Nephron progenitor cell (in vitro differentiated cells): ENCODE results near the gene TNFRSF21.

ENCODE experiments used
- DNase-seq: peaks from one replicate; pipeline ENCODE4 v3.0.0; 2021
- H3K27ac Mint-ChIP-seq: 2 replicates; pipeline ENCODE4 v1.8.0; 2021; ENCODE audit warnings: mild to moderate bottlenecking, moderate library complexity, mixed read lengths
- H3K27me3 Mint-ChIP-seq: 2 replicates; pipeline ENCODE4 v1.8.0; 2021; ENCODE audit warnings: mild to moderate bottlenecking, low read depth, mixed read lengths; ENCODE audit not compliant: poor library complexity
- H3K36me3 Mint-ChIP-seq: 2 replicates; pipeline ENCODE4 v1.8.0; 2021; ENCODE audit warnings: low read depth, mixed read lengths
- H3K4me1 Mint-ChIP-seq: 2 replicates; pipeline ENCODE4 v1.8.0; 2021; ENCODE audit warnings: mixed read lengths
- H3K4me3 Mint-ChIP-seq: 2 replicates; pipeline ENCODE4 v1.8.0; 2021; ENCODE audit warnings: mild to moderate bottlenecking, moderate library complexity, mixed read lengths
- H3K9me3 Mint-ChIP-seq: 2 replicates; pipeline ENCODE4 v1.8.0; 2021; ENCODE audit warnings: mild to moderate bottlenecking, moderate library complexity, mixed read lengths
- CTCF ChIP-seq: fragments of 200-600 bp; sonication (generic); IDR thresholded peaks from 2 replicates; pipeline ENCODE4 v1.5.0; 2021; ENCODE audit warnings: antibody characterized with exemption

Gene TNFRSF21

GRCh38 chr6:47238456-47238995 is 71.2 kb downstream of the TNFRSF21 start:
- DNase-seq = no peak
- Mint-ChIP-seq H3K27me3 (no peaks in the 10 kb centered on the region), H3K36me3 (peaks cover 30% of the 10 kb centered on the region), H3K27ac (no peak overlapping the region), H3K4me1 (peaks cover 48% of the 10 kb centered on the region), H3K4me3 (no peak overlapping the region), H3K9me3 (no peaks in the 10 kb centered on the region)
- TF ChIP-seq CTCF = no peak

- no peak for DNase-seq
- Mint-ChIP-seq H3K4me1 (peaks cover 38% of the 10 kb centered on the region), H3K27ac (no peak overlapping the region), H3K36me3 (peaks cover 39% of the 10 kb centered on the region), H3K27me3 (no peaks in the 10 kb centered on the region), H3K4me3 (no peak overlapping the region), H3K9me3 (no peaks in the 10 kb centered on the region)
- TF ChIP-seq CTCF = no peak
Measured at GRCh38 chr6:47237196-47237595, 72.5 kb downstream of the TNFRSF21 start.

GRCh38 chr6:47235964-47236760 is 73.5 kb downstream of the TNFRSF21 start:
- H3K27ac Mint-ChIP-seq = peak overlapping the region; percentile 69
- DNase-seq = no peak
- no peaks in the 10 kb centered on the region for H3K27me3 Mint-ChIP-seq
- H3K4me1 Mint-ChIP-seq = peaks cover 31% of the 10 kb centered on the region
- peaks cover 40% of the 10 kb centered on the region for H3K36me3 Mint-ChIP-seq
- H3K9me3 Mint-ChIP-seq = no peaks in the 10 kb centered on the region
- H3K4me3 Mint-ChIP-seq = no peak overlapping the region
- TF ChIP-seq CTCF = no peak

GRCh38 chr6:47235421-47235820 is 74.3 kb downstream of the TNFRSF21 start:
- no peak for TF ChIP-seq CTCF
- Mint-ChIP-seq H3K27ac (peak overlapping the region; percentile 69), H3K4me3 (no peak overlapping the region), H3K27me3 (no peaks in the 10 kb centered on the region), H3K36me3 (peaks cover 44% of the 10 kb centered on the region), H3K4me1 (peaks cover 31% of the 10 kb centered on the region), H3K9me3 (no peaks in the 10 kb centered on the region)
- DNase-seq = no peak

GRCh38 chr6:47234266-47234933 is 75.3 kb downstream of the TNFRSF21 start:
- TF ChIP-seq CTCF = no peak
- Mint-ChIP-seq H3K4me3 (no peak overlapping the region), H3K4me1 (peaks cover 31% of the 10 kb centered on the region), H3K36me3 (peaks cover 47% of the 10 kb centered on the region), H3K27ac (peak overlapping the region; percentile 94), H3K9me3 (no peaks in the 10 kb centered on the region), H3K27me3 (no peaks in the 10 kb centered on the region)
- no peak for DNase-seq
